Measurements from ENCODE around the gene ZNF217. TPM values are rescaled to one million over a fixed set of nuclear protein-coding genes. Genes with fewer than 3 reads are reported as not detected.

ZNF217 gene
- total and polyA plus RNA-seq, 9 of the 15 experiments (the other 6 are each of a cell fraction or from before 2014, with no cell fraction given), result 3.0 to 41.8 (median 16.8) TPM

- 0 out of 2 replicates have a peak, but pooled peaks have one; percentile 25 for TF ChIP-seq ZNF707 (CRISPR knock-in tag; conservative IDR thresholded peaks at IDR 0.05)
- TF ChIP-seq ZNF75A (CRISPR knock-in tag; IDR thresholded peaks at IDR 0.05), result no peak; the same call in 1 of the 2 replicates
- TF ChIP-seq ELF2 (CRISPR knock-in tag; IDR thresholded peaks at IDR 0.05), result peak; percentile 60; the same call in 1 of the 2 replicates
- 0 out of 2 replicates have a peak, but pooled peaks have one; percentile 46 for TF ChIP-seq GTF2E2 (tag; IDR thresholded peaks at IDR 0.05)
- no peak for TF ChIP-seq CTCFL (IDR thresholded peaks at IDR 0.05; ENCODE audit: borderline replicate concordance, insufficient read depth, low read depth, low read length, poor library complexity, severe bottlenecking)
- TF ChIP-seq, protein P1, sequence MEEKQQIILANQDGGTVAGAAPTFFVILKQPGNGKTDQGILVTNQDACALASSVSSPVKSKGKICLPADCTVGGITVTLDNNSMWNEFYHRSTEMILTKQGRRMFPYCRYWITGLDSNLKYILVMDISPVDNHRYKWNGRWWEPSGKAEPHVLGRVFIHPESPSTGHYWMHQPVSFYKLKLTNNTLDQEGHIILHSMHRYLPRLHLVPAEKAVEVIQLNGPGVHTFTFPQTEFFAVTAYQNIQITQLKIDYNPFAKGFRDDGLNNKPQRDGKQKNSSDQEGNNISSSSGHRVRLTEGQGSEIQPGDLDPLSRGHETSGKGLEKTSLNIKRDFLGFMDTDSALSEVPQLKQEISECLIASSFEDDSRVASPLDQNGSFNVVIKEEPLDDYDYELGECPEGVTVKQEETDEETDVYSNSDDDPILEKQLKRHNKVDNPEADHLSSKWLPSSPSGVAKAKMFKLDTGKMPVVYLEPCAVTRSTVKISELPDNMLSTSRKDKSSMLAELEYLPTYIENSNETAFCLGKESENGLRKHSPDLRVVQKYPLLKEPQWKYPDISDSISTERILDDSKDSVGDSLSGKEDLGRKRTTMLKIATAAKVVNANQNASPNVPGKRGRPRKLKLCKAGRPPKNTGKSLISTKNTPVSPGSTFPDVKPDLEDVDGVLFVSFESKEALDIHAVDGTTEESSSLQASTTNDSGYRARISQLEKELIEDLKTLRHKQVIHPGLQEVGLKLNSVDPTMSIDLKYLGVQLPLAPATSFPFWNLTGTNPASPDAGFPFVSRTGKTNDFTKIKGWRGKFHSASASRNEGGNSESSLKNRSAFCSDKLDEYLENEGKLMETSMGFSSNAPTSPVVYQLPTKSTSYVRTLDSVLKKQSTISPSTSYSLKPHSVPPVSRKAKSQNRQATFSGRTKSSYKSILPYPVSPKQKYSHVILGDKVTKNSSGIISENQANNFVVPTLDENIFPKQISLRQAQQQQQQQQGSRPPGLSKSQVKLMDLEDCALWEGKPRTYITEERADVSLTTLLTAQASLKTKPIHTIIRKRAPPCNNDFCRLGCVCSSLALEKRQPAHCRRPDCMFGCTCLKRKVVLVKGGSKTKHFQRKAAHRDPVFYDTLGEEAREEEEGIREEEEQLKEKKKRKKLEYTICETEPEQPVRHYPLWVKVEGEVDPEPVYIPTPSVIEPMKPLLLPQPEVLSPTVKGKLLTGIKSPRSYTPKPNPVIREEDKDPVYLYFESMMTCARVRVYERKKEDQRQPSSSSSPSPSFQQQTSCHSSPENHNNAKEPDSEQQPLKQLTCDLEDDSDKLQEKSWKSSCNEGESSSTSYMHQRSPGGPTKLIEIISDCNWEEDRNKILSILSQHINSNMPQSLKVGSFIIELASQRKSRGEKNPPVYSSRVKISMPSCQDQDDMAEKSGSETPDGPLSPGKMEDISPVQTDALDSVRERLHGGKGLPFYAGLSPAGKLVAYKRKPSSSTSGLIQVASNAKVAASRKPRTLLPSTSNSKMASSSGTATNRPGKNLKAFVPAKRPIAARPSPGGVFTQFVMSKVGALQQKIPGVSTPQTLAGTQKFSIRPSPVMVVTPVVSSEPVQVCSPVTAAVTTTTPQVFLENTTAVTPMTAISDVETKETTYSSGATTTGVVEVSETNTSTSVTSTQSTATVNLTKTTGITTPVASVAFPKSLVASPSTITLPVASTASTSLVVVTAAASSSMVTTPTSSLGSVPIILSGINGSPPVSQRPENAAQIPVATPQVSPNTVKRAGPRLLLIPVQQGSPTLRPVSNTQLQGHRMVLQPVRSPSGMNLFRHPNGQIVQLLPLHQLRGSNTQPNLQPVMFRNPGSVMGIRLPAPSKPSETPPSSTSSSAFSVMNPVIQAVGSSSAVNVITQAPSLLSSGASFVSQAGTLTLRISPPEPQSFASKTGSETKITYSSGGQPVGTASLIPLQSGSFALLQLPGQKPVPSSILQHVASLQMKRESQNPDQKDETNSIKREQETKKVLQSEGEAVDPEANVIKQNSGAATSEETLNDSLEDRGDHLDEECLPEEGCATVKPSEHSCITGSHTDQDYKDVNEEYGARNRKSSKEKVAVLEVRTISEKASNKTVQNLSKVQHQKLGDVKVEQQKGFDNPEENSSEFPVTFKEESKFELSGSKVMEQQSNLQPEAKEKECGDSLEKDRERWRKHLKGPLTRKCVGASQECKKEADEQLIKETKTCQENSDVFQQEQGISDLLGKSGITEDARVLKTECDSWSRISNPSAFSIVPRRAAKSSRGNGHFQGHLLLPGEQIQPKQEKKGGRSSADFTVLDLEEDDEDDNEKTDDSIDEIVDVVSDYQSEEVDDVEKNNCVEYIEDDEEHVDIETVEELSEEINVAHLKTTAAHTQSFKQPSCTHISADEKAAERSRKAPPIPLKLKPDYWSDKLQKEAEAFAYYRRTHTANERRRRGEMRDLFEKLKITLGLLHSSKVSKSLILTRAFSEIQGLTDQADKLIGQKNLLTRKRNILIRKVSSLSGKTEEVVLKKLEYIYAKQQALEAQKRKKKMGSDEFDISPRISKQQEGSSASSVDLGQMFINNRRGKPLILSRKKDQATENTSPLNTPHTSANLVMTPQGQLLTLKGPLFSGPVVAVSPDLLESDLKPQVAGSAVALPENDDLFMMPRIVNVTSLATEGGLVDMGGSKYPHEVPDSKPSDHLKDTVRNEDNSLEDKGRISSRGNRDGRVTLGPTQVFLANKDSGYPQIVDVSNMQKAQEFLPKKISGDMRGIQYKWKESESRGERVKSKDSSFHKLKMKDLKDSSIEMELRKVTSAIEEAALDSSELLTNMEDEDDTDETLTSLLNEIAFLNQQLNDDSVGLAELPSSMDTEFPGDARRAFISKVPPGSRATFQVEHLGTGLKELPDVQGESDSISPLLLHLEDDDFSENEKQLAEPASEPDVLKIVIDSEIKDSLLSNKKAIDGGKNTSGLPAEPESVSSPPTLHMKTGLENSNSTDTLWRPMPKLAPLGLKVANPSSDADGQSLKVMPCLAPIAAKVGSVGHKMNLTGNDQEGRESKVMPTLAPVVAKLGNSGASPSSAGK (IDR thresholded peaks at IDR 0.05), result no peak
- TF ChIP-seq, protein P2, sequence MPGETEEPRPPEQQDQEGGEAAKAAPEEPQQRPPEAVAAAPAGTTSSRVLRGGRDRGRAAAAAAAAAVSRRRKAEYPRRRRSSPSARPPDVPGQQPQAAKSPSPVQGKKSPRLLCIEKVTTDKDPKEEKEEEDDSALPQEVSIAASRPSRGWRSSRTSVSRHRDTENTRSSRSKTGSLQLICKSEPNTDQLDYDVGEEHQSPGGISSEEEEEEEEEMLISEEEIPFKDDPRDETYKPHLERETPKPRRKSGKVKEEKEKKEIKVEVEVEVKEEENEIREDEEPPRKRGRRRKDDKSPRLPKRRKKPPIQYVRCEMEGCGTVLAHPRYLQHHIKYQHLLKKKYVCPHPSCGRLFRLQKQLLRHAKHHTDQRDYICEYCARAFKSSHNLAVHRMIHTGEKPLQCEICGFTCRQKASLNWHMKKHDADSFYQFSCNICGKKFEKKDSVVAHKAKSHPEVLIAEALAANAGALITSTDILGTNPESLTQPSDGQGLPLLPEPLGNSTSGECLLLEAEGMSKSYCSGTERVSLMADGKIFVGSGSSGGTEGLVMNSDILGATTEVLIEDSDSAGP (CRISPR knock-in tag; IDR thresholded peaks at IDR 0.05), result no peak
- TF ChIP-seq, protein P3, sequence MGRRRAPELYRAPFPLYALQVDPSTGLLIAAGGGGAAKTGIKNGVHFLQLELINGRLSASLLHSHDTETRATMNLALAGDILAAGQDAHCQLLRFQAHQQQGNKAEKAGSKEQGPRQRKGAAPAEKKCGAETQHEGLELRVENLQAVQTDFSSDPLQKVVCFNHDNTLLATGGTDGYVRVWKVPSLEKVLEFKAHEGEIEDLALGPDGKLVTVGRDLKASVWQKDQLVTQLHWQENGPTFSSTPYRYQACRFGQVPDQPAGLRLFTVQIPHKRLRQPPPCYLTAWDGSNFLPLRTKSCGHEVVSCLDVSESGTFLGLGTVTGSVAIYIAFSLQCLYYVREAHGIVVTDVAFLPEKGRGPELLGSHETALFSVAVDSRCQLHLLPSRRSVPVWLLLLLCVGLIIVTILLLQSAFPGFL (CRISPR knock-in tag; IDR thresholded peaks at IDR 0.05), result no peak; the same call in 1 of the 2 replicates
Observed at GRCh38 chr20:53622247-53623133, 28.9 kb upstream of the ZNF217 start (continued).
